Forelimb muscle (tissue), 1 donor: Measurements from ENCODE around the gene AIRE. TPM values are rescaled to one million over a fixed set of nuclear protein-coding genes. Genes with fewer than 3 reads are reported as not detected.

Source experiments
- DNase-seq: peaks from one replicate; pipeline ENCODE4 v3.0.0-alpha.2; 2013; ENCODE audit warnings: low read depth
- polyA plus RNA-seq: library from polyadenylated mRNA; unstranded; fragments of 120-200 nt; gene quantifications from one replicate; pipeline ENCODE4 v1.2.1, GENCODE V29; 2013; ENCODE audit not compliant: insufficient read length

The AIRE gene
- polyA plus RNA-seq, 1 donor: not detected

- DNase-seq: no peak
Observed at GRCh38 chr21:44304877-44305293, 19.2 kb downstream of the AIRE start.

- DNase-seq: no peak
Observed at GRCh38 chr21:44305691-44306090, 20.0 kb downstream of the AIRE start.

GRCh38 chr21:44306936-44307704, 21.4 kb downstream of the AIRE start:
- DNase-seq: no peak

GRCh38 chr21:44310628-44311507, 25.2 kb downstream of the AIRE start:
- no peak for DNase-seq

GRCh38 chr21:44312089-44312488, 26.4 kb downstream of the AIRE start:
- no peak for DNase-seq

DNA sequence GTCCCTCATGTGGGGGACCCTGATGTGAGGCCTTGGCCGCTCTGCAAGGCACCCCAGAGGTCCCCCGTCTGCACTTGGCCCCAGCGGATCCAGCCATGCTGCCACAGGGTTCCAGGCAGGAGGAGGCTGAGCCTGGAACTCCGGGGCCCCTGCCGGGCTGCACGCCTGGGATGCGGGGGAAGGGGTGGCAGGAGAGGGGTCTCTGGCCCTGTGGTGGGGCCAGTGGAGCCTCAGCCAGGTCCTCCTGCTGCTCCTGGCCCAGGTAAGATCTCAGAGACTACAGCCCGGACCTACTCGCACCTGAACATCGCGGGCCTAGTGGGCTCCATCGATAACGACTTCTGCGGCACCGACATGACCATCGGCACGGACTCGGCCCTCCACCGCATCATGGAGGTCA, 27.0 kb downstream of the AIRE start:
- DNase-seq: no peak

- DNase-seq: no peak
Observed at GRCh38 chr21:44313451-44313850, 27.8 kb downstream of the AIRE start.

DNA sequence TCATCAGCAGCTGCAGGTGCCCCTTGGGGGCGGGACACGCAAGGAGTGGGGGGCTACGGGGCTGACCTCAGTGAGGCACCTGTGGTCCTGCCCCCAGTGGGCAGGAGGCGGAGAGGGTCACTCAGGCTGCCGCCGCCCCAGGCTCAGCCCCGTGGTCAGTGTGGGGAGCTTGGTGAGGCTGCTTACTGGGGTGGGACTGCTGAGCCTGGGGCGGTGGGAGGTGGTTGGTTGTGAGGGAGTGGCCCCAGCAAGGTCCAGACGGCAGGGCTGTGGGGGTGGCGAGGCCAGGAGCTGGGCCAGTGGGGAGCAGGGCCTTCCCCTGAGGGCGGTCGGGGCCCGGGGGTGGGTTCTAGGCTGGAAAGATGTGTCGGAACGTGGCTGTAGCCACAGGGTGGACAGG, 28.5 kb downstream of the AIRE start:
- no peak for DNase-seq

DNA sequence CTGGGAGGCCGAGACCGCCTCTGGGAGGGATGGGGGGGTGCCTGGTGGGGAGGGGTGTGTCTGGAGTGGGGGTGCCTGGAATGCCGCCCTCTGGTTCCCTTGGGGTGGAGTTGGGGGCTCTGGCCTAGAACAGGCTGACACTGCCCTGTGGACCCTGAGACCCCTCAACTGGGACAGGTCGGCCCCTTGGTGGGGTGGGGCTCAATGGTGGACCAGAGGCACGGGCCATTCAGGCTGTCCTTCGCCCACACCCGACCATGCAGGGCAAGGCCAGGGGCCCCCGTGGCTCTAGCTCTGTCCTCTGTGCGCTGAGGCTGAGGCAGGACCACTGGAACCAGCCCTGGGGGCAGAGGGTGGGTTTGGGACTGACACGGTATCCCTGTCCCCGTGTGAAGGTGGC, 28.9 kb downstream of the AIRE start:
- DNase-seq: no peak

DNA sequence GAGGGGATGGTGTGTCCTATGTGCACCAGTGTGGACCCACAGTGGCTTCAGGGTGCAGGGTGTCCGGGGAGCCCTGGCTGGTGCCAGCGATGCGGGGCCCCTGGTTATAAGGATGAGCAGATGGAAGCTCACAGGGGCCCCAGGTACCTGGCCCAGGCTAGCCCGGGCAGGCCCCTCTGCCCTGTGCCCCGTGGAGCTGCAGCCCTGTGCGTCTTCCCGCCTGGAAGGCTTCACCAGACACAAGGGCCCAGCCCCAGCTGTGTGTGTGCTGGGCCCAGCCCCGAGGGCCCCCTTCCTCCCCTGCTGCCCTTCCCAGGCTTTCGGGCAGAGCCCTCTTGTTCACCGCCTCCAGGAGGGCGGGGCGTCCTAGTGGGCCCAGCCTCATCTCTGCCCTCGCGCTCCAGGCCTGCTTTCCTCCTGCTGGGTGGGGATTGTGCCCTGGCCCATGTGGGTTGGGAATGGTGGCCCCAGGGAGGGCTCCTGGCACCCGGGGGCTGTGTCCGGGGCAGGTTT, 30.1 kb downstream of the AIRE start:
- no peak for DNase-seq

GRCh38 chr21:44316277-44316900, 30.7 kb downstream of the AIRE start:
- DNase-seq: no peak

DNA sequence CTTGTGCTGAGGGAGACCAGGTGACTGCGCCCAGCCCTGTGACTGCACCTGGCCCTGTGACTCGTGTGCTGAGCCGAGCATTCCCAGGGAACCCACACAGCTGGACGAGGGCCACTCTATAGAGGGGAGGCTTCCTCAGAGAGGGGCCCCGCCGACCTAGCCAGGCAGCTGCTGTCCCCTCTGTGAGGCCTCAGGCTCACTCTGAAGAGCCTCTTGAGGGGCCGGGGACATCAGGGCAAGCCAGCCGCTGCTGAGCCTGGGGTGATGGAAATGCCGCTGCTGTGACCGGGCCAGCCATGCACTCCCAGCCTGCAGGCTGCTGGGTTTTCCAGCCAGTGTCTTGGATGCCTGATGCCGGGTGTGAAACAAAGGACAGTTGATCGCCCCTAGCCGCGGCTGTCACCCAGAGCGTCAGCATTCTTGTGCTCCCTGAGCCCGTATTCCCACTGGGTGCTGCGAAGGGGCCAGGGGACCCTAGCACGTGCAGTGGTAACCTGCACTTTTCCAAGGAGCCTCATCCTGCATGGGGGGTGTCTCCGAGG, 31.6 kb downstream of the AIRE start:
- no peak for DNase-seq

- no peak for DNase-seq
Observed at GRCh38 chr21:44317871-44318270, 32.2 kb downstream of the AIRE start.

DNA sequence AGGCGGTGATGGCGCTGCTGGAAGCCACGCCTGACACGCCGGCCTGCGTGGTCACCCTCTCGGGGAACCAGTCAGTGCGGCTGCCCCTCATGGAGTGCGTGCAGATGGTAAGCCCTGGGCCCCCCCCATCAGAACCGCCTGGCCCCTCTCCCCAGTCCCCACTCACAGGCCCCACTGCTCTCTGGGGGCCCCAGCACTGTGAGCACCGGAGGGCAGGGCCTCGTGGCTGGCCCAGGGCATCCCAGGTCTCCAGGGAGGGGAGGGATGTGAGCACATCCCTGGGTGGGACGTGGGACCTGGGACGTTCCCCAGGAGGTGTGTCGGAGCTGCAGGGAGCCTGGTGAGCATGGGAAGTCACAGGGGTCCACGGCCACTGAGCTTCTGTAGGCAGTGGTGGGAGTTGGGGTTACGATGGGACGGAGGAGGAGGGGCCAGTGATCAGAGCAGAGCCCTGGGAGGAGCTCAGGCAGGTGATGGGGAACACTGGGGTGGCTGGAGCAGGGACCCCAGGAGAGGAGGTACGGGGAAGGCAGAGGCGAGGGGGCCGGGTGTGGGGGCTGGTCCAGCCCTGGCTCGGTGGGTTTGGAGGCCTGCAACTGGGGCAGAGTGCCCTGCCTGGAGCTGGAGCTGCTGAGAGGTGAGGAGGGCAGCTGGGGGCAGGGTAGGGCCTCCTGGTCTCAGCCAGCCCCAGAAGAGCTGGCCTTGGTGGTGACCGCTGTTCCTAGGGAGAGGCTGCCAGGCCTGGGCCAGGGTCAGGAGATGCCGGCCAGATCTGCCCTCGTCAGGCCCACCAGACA, 33.0 kb downstream of the AIRE start:
- no peak for DNase-seq

DNA sequence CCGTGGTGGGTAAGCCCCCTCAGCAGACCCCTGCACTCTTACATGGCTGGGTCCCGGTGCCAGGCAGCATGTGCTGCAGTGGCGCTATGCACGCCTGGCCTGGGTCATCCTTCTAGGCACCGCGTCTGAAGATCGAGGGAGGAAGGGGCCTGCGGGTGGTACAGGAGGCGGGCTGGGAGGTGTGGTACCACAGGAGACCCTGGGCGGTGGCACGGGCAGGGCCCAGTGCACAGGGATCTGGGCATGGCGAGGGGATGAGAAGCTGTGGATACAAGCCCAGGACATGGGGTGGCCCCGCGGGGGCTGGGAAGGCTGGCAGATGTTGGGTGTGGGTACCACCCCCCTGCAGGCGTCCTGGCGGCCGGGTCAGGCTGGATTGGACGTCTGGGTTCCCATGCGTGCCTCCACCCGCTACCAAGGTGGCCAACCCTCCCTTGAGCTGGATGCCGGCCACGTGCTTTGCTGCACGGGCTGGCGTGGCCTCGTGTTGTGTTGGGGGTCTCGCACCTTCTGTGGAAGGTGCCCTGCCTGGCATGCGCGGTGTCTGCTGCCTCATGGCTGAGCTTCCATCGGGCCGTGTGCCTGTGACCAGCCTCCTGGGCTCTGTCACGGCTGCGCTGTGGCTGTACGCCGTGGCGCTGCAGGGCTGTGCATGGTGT, 33.9 kb downstream of the AIRE start:
- DNase-seq: no peak

GRCh38 chr21:44320847-44321246, 35.2 kb downstream of the AIRE start:
- no peak for DNase-seq

DNA sequence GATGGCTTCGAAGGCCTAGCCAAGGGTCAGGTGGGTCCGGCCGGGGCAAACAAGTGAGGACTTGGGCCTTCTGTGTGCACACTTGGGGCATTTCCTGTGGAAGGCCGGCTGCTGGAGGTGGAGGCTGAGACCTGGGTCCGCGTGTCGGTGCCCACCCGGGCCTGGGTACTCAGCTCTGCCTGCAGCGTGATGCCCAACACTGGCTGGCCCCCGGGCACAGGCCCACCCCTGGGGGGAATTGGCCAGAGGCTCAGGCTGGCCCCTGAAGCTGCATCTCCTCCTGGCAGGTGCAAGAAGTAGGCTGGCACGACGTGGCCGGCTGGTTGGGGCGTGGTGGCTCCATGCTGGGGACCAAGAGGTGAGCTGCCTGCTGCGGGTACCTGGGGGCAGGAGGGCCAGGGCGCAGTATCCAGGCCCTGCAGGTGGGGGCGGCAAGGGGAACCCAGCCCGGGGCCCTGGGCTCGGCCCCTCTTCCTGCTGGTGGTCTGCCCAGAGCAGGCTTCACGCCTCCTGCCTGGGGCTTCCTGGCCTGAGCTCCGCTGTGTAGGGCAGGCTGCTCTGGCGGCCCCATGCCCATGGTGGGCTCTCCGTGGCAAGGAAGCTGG, 36.3 kb downstream of the AIRE start:
- no peak for DNase-seq

DNA sequence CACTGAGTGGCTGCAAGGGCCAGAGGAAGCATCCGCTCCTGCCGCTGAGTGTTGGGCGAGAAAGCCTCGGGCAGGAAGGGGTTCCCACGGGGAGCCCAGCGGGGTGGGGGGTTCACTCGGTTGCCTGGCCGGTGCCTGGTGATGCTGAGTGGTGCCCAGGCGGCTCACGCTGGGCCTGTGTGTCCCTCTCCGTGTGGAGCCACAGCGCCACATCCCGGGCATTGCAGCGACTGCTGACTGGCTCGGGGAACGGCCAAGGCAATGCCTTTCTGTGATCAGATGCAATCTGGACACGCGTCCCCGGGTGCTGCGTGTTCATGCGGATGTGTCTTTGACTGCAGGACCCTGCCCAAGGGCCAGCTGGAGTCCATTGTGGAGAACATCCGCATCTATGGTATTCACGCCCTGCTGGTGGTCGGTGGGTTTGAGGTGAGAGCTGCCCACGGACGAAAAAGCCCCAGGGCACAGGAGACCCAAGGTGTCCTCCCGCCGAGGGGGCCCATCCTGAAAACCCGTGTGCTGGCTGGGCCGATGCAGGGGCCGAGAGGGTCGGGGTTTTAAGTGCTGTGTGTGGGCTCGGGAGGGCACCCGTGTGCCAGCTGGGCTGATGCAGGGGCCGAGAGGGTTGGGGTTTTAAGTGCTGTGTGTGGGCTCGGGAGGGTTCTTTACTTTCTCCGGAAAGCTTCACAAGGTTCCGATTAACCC, 37.1 kb downstream of the AIRE start:
- DNase-seq: no peak

- no peak for DNase-seq
Observed at GRCh38 chr21:44323591-44323990, 37.9 kb downstream of the AIRE start.
